Measurements from ENCODE around the gene KCNIP4.
"Not testable (repeated sequence)": the region's sequence is repeated elsewhere in the genome, so short reads cannot be mapped to it uniquely, and the experiment has no call there.

Gene KCNIP4

GRCh38 chr4:21366312-21366711 lies 582.3 kb downstream of the KCNIP4 start:
- DNase-seq (ENCODE audit: low spot score): no peak

GRCh38 chr4:21363701-21364100 lies 584.9 kb downstream of the KCNIP4 start:
- no peak for DNase-seq (ENCODE audit: low spot score)

- not testable (repeated sequence) for DNase-seq (ENCODE audit: low spot score)
These were observed 596.2 kb downstream of the KCNIP4 start for GRCh38 chr4:21352354-21352753.

- DNase-seq (ENCODE audit: low spot score): no peak
These were observed 601.4 kb downstream of the KCNIP4 start for GRCh38 chr4:21347142-21347541.

GRCh38 chr4:21327976-21328700 lies 620.4 kb downstream of the KCNIP4 start:
- DNase-seq (ENCODE audit: low spot score): no peak

- no peak for DNase-seq (ENCODE audit: low spot score)
These were observed 628.5 kb downstream of the KCNIP4 start for GRCh38 chr4:21320034-21320433.

GRCh38 chr4:21307709-21308108 lies 640.9 kb downstream of the KCNIP4 start:
- DNase-seq (ENCODE audit: low spot score): no peak

- DNase-seq (ENCODE audit: low spot score): no peak
These were observed 644.1 kb downstream of the KCNIP4 start for GRCh38 chr4:21304540-21304887.

GRCh38 chr4:21290562-21290961 lies 658.0 kb downstream of the KCNIP4 start:
- DNase-seq (ENCODE audit: low spot score): no peak

GRCh38 chr4:21276046-21276445 lies 672.5 kb downstream of the KCNIP4 start:
- DNase-seq (ENCODE audit: low spot score): no peak

GRCh38 chr4:21271439-21272052 lies 677.0 kb downstream of the KCNIP4 start:
- DNase-seq (ENCODE audit: low spot score): no peak

- DNase-seq (ENCODE audit: low spot score): no peak
These were observed 700.2 kb downstream of the KCNIP4 start for GRCh38 chr4:21248331-21248730.

GRCh38 chr4:21242163-21242562 lies 706.4 kb downstream of the KCNIP4 start:
- DNase-seq (ENCODE audit: low spot score): no peak

- DNase-seq (ENCODE audit: low spot score): no peak
These were observed 721.7 kb downstream of the KCNIP4 start for GRCh38 chr4:21226637-21227538.

GRCh38 chr4:21211846-21212245 lies 736.7 kb downstream of the KCNIP4 start:
- DNase-seq (ENCODE audit: low spot score): no peak

- DNase-seq (ENCODE audit: low spot score): no peak
These were observed 738.7 kb downstream of the KCNIP4 start for GRCh38 chr4:21209860-21210259.

GRCh38 chr4:21205821-21206531 lies 742.6 kb downstream of the KCNIP4 start:
- DNase-seq (ENCODE audit: low spot score): no peak

GRCh38 chr4:21203416-21203815 lies 745.2 kb downstream of the KCNIP4 start:
- DNase-seq (ENCODE audit: low spot score): no peak

GRCh38 chr4:21202959-21203358 lies 745.6 kb downstream of the KCNIP4 start:
- peak; percentile 7 for DNase-seq (ENCODE audit: low spot score)

GRCh38 chr4:21198683-21199082 lies 749.9 kb downstream of the KCNIP4 start:
- no peak for DNase-seq (ENCODE audit: low spot score)

GRCh38 chr4:21195682-21196081 lies 752.9 kb downstream of the KCNIP4 start:
- no peak for DNase-seq (ENCODE audit: low spot score)

- no peak for DNase-seq (ENCODE audit: low spot score)
These were observed 756.2 kb downstream of the KCNIP4 start for GRCh38 chr4:21192367-21192766.
